HEK293T (cell line): Measurements from ENCODE around the gene PPIL1.

Experiments used
- CTCF ChIA-PET: fragments of 350-600 bp; formaldehyde crosslinking; extraction: SDS; loops from one replicate; lab custom pipeline; 2021; ENCODE audit warnings: antibody characterized with exemption, inconsistent platforms; lab: Yijun Ruan, JAX
- POLR2A ChIA-PET: fragments of 350-600 bp; formaldehyde crosslinking; extraction: SDS; loops from one replicate; lab custom pipeline; 2020; ENCODE audit warnings: antibody characterized with exemption, inconsistent platforms; lab: Yijun Ruan, JAX
- DNase-seq: peaks from one replicate; pipeline ENCODE4 v3.0.0; 2012; ENCODE audit warnings: mixed read lengths; ENCODE audit errors: extremely low spot score
- ARNT ChIP-seq: fragments of 450-650 bp; IDR thresholded peaks from 2 replicates; pipeline ENCODE4 v1.6.1; 2017; ENCODE audit warnings: mild to moderate bottlenecking
- BHLHE40 ChIP-seq: fragments of 450-650 bp; IDR thresholded peaks from 2 replicates; pipeline ENCODE4 v1.6.1; 2016; ENCODE audit warnings: mild to moderate bottlenecking, moderate library complexity, borderline replicate concordance
- CTBP1 ChIP-seq: fragments of 450-650 bp; IDR thresholded peaks from 2 replicates; pipeline ENCODE4 v1.6.1; 2016; ENCODE audit warnings: borderline replicate concordance
- ELF4 ChIP-seq: fragments of 450-650 bp; IDR thresholded peaks from 2 replicates; pipeline ENCODE4 v1.6.1; 2017; ENCODE audit warnings: antibody characterized with exemption
- FOXA1 ChIP-seq: fragments of 450-650 bp; IDR thresholded peaks from 2 replicates; pipeline ENCODE4 v1.6.1; 2016; ENCODE audit warnings: mild to moderate bottlenecking
- FOXK2 ChIP-seq: fragments of 450-650 bp; IDR thresholded peaks from 2 replicates; pipeline ENCODE4 v1.6.1; 2016; ENCODE audit warnings: mild to moderate bottlenecking
- FOXM1 ChIP-seq: fragments of 450-650 bp; IDR thresholded peaks from 2 replicates; pipeline ENCODE4 v1.6.1; 2017; ENCODE audit warnings: mild to moderate bottlenecking, borderline replicate concordance
- HDGF ChIP-seq: fragments of 450-650 bp; IDR thresholded peaks from 2 replicates; pipeline ENCODE4 v1.6.1; 2017; ENCODE audit warnings: antibody characterized with exemption, borderline replicate concordance
- L3MBTL2 ChIP-seq: fragments of 450-650 bp; conservative IDR thresholded peaks from 2 replicates; pipeline ENCODE4 v1.6.1; 2016; ENCODE audit warnings: mild to moderate bottlenecking
- LEF1 ChIP-seq: fragments of 450-650 bp; IDR thresholded peaks from 2 replicates; pipeline ENCODE4 v1.6.1; 2017; ENCODE audit warnings: mild to moderate bottlenecking, borderline replicate concordance
- NFRKB ChIP-seq: fragments of 450-650 bp; IDR thresholded peaks from 2 replicates; pipeline ENCODE4 v1.6.1; 2016; ENCODE audit warnings: mild to moderate bottlenecking, moderate library complexity
- PKNOX1 ChIP-seq: fragments of 450-650 bp; IDR thresholded peaks from 2 replicates; pipeline ENCODE4 v1.6.1; 2016
- SP1 ChIP-seq: fragments of 450-650 bp; IDR thresholded peaks from 2 replicates; pipeline ENCODE4 v1.6.1; 2017
- SUZ12 ChIP-seq: fragments of 450-650 bp; IDR thresholded peaks from 2 replicates; pipeline ENCODE4 v1.6.1; 2016; ENCODE audit warnings: mild to moderate bottlenecking
- TARDBP ChIP-seq: fragments of 450-650 bp; IDR thresholded peaks from 2 replicates; pipeline ENCODE4 v1.6.1; 2016
- ZNF384 ChIP-seq: fragments of 450-650 bp; IDR thresholded peaks from 2 replicates; pipeline ENCODE4 v1.6.1; 2016

Gene PPIL1

GRCh38 chr6:36862164-36862847 lies 12.3 kb downstream of the PPIL1 start:
- ChIA-PET CTCF (no interaction called here), POLR2A (no interaction called here)
- no peak for DNase-seq
- TF ChIP-seq NFRKB: no peak
- no peak for TF ChIP-seq FOXM1
- no peak for TF ChIP-seq TARDBP
- no peak for TF ChIP-seq SP1
- no peak for TF ChIP-seq BHLHE40
- no peak for TF ChIP-seq FOXK2
- TF ChIP-seq PKNOX1: no peak
- TF ChIP-seq FOXA1: no peak
- TF ChIP-seq ZNF384: no peak
- no peak for TF ChIP-seq L3MBTL2
- TF ChIP-seq LEF1: no peak
- no peak for TF ChIP-seq HDGF
- TF ChIP-seq ARNT: no peak

GRCh38 chr6:36860126-36860525 lies 14.5 kb downstream of the PPIL1 start:
- POLR2A ChIA-PET: interaction anchor here (1.6 kb wide), 1 partner anchor 14 kb away, joined by 8 read pairs; the partner anchor contains the start of gene PPIL1
- DNase-seq: no peak
- CTCF ChIA-PET: interaction anchor here (0.6 to 1.8 kb wide), 5 partner anchors 8 to 355 kb away, joined by 3 to 5 read pairs (median 4); no protein-coding TSS in a partner anchor
- no peak for TF ChIP-seq NFRKB
- no peak for TF ChIP-seq TARDBP
- TF ChIP-seq ARNT: no peak
- no peak for TF ChIP-seq HDGF
- TF ChIP-seq CTBP1: no peak
- TF ChIP-seq PKNOX1: no peak
- no peak for TF ChIP-seq FOXA1
- no peak for TF ChIP-seq BHLHE40

- no peak for DNase-seq
- CTCF ChIA-PET: no interaction called here
- TF ChIP-seq L3MBTL2 (no peak), HDGF (no peak), FOXA1 (no peak), FOXK2 (no peak), SUZ12 (no peak), BHLHE40 (no peak), ZNF384 (no peak)
- POLR2A ChIA-PET: interaction anchor here (0.6 kb wide), 1 partner anchor 17 kb away, joined by 3 read pairs; no protein-coding TSS in a partner anchor
These were observed 16.1 kb downstream of the PPIL1 start for GRCh38 chr6:36858407-36858981.

GRCh38 chr6:36857325-36857724 lies 17.3 kb downstream of the PPIL1 start:
- ChIA-PET CTCF (no interaction called here), POLR2A (interaction anchor here (0.8 to 1.2 kb wide), 2 partner anchors 10 to 17 kb away, joined by 3 to 7 read pairs; partner anchors contain the start of gene PPIL1)
- no peak for DNase-seq
- TF ChIP-seq LEF1: no peak
- TF ChIP-seq BHLHE40: no peak

- ChIA-PET POLR2A (no interaction called here), CTCF (no interaction called here)
- no peak for DNase-seq
- TF ChIP-seq TARDBP (no peak), BHLHE40 (no peak), FOXM1 (no peak), FOXA1 (no peak), L3MBTL2 (no peak), ELF4 (no peak), HDGF (no peak), ZNF384 (no peak), NFRKB (no peak), CTBP1 (no peak), PKNOX1 (no peak), ARNT (no peak), FOXK2 (no peak), SP1 (no peak), SUZ12 (no peak), LEF1 (no peak)
These were observed 18.3 kb downstream of the PPIL1 start for GRCh38 chr6:36856277-36856676.

GRCh38 chr6:36855750-36856149 lies 18.9 kb downstream of the PPIL1 start:
- no peak for DNase-seq
- ChIA-PET POLR2A (no interaction called here), CTCF (no interaction called here)
- TF ChIP-seq SP1 (no peak), ELF4 (no peak), ARNT (no peak), NFRKB (no peak), BHLHE40 (no peak), TARDBP (no peak), FOXA1 (no peak), CTBP1 (no peak), ZNF384 (no peak), FOXM1 (no peak), LEF1 (no peak), SUZ12 (no peak), FOXK2 (no peak), HDGF (no peak), PKNOX1 (no peak), L3MBTL2 (no peak)
